PC-3 (cell line): Measurements from ENCODE around the gene TESMIN. TPM values are rescaled to one million over a fixed set of nuclear protein-coding genes. Genes with fewer than 3 reads are reported as not detected.

Experiments
- ATAC-seq: fragments of 200-7000 bp; cut with Tn5 transposase; 2 replicates; pipeline ENCODE4 v1.9.1; 2020; ENCODE audit warnings: mild to moderate bottlenecking, moderate library complexity
- Bru-seq: library from RNA; stranded (reverse); fragments of 400-500 nt; gene quantifications from one replicate; lab custom pipeline; 2021; lab: Mats Ljungman, UMichigan
- BruChase-seq, 2 experiments: library from RNA; stranded (reverse); fragments of 400-500 nt; gene quantifications; one replicate each; lab custom pipeline; 2021; lab: Mats Ljungman, UMichigan
- BruUV-seq: library from RNA; stranded (reverse); fragments of 400-500 nt; replicated peaks from 2 replicates; lab custom pipeline; 2021; lab: Mats Ljungman, UMichigan
- CTCF ChIA-PET: fragments of 300-600 bp; sonication (Branson Sonifier 250); formaldehyde crosslinking; loops from one replicate; lab custom pipeline; 2022; ENCODE audit warnings: antibody characterized with exemption; lab: Charles Lee
- POLR2A ChIA-PET: fragments of 300-600 bp; sonication (Branson Sonifier 250); formaldehyde crosslinking; loops from one replicate; lab custom pipeline; 2022; ENCODE audit warnings: antibody characterized with exemption; ENCODE audit not compliant: unreplicated experiment; lab: Charles Lee
- DNase-seq: peaks from one replicate; pipeline ENCODE4 v3.0.0-alpha.2; 2015
- H2AFZ ChIP-seq: fragments of 300-600 bp; sonication (generic); 2 replicates; pipeline ENCODE4 v1.6.0; 2016; ENCODE audit warnings: antibody characterized with exemption, low read length
- H3F3A ChIP-seq: fragments of 300-600 bp; sonication (generic); one replicate; pipeline ENCODE4 v1.6.0; 2017; ENCODE audit warnings: antibody characterized with exemption, low read length, control low read depth, mild to moderate bottlenecking; ENCODE audit not compliant: unreplicated experiment
- H3K27ac ChIP-seq: fragments of 300-600 bp; sonication (generic); 2 replicates; pipeline ENCODE4 v1.5.1; 2016; ENCODE audit warnings: mild to moderate bottlenecking, low read length
- H3K27me3 ChIP-seq: fragments of 300-600 bp; sonication (generic); 2 replicates; pipeline ENCODE4 v1.6.1; 2016; ENCODE audit warnings: low read length, mixed read lengths
- H3K36me3 ChIP-seq: fragments of 300-600 bp; sonication (generic); 2 replicates; pipeline ENCODE4 v1.6.1; 2016; ENCODE audit warnings: low read depth, mixed run types, low read length, mixed read lengths
- H3K4me1 ChIP-seq: fragments of 300-600 bp; sonication (generic); 2 replicates; pipeline ENCODE4 v1.5.1; 2016; ENCODE audit warnings: low read length; ENCODE audit not compliant: insufficient read depth
- H3K4me2 ChIP-seq: fragments of 300-600 bp; sonication (generic); 2 replicates; pipeline ENCODE4 v1.6.0; 2016; ENCODE audit warnings: low read length
- H3K4me3 ChIP-seq: fragments of 300-600 bp; sonication (generic); 2 replicates; pipeline ENCODE4 v1.5.1; 2016; ENCODE audit warnings: mild to moderate bottlenecking, low read length, mixed read lengths
- H3K79me2 ChIP-seq: fragments of 300-600 bp; sonication (generic); 2 replicates; pipeline ENCODE4 v1.6.1; 2017; ENCODE audit warnings: low read length, mixed read lengths
- H3K9ac ChIP-seq: fragments of 300-600 bp; sonication (generic); 2 replicates; pipeline ENCODE4 v1.6.0; 2016; ENCODE audit warnings: mild to moderate bottlenecking, low read length
- H3K9me2 ChIP-seq: fragments of 300-600 bp; sonication (generic); replicated peaks from 2 replicates; pipeline ENCODE4 v1.6.1; 2016; ENCODE audit warnings: mixed run types, low read length, mixed read lengths
- H3K9me3 ChIP-seq: fragments of 300-600 bp; sonication (generic); 2 replicates; pipeline ENCODE4 v1.6.1; 2016; ENCODE audit warnings: low read length, mixed read lengths
- H4K20me1 ChIP-seq: fragments of 300-600 bp; sonication (generic); 2 replicates; pipeline ENCODE4 v1.6.1; 2016; ENCODE audit warnings: low read length, mixed read lengths
- CTCF ChIP-seq: fragments of 300-600 bp; sonication (generic); conservative IDR thresholded peaks from 2 replicates; pipeline ENCODE4 v1.5.1; 2017; ENCODE audit warnings: antibody characterized with exemption, low read depth, mild to moderate bottlenecking, low read length
- EZH2 ChIP-seq: fragments of 300-600 bp; sonication (generic); IDR thresholded peaks from one replicate; pipeline ENCODE4 v1.6.1; 2017; ENCODE audit warnings: antibody characterized with exemption, mild to moderate bottlenecking, low read length; ENCODE audit not compliant: unreplicated experiment
- EZH2phosphoT487 ChIP-seq: fragments of 300-600 bp; sonication (generic); IDR thresholded peaks from 2 replicates; pipeline ENCODE4 v1.6.1; 2018; ENCODE audit warnings: mild to moderate bottlenecking, antibody characterized with exemption, low read length, borderline replicate concordance
- intact Hi-C: fragments of 100-400 bp; cut with micrococcal nuclease; formaldehyde crosslinking; loops from 2 replicates; pipeline ENCODE4 v1.9.0; 2023
- long read RNA-seq: library from polyadenylated mRNA; unstranded; transcript quantifications from one replicate; pipeline ENCODE4 v2.0.0, GENCODE V29; 2021; ENCODE audit not compliant: unreplicated experiment
- total RNA-seq: library from RNA; depleted of rRNA; stranded (reverse); fragments of >200 nt; gene quantifications from 2 replicates; pipeline ENCODE4 v1.2.3, GENCODE V29; 2014; rRNA removed

The TESMIN gene
- total RNA-seq: 25.8 and 30.2 TPM in 2 replicates
- percentile 49 among the genes with signal in this experiment for Bru-seq, nascent RNA
- percentile 52 among the genes with signal in this experiment for BruChase-seq, experiment 1, labeled RNA remaining after a 6-hour chase
- BruChase-seq, experiment 2, labeled RNA remaining after a 2-hour chase: percentile 54 among the genes with signal in this experiment
- long read RNA-seq, partial matches to known transcripts: 7 of 16 reads
- long read RNA-seq, other reads (novel, unspliced or antisense): 8 of 16 reads

- BruUV-seq: no TSS peak
- DNase-seq (peak; percentile 92), ATAC-seq (peak; percentile 86)
- Histone ChIP-seq H3K9me2 (no peaks in the 10 kb centered on the region), H3K9me3 (no peaks in the 10 kb centered on the region), H3K36me3 (peaks cover 13% of the 10 kb centered on the region; the same call in 1 of the 2 replicates), H3K4me1 (peaks cover 15% of the 10 kb centered on the region), H3K27ac (no peak within 1 kb of the TSS), H3K4me2 (peak within 1 kb of the TSS; percentile 76), H2AFZ (peak within 1 kb of the TSS; percentile 57; the same call in 1 of the 2 replicates), H3K27me3 (no peaks in the 10 kb centered on the region), H3K9ac (peak within 1 kb of the TSS; percentile 73; the same call in 1 of the 2 replicates), H3K4me3 (peak within 1 kb of the TSS; percentile 69), H3K79me2 (peaks cover 5% of the 10 kb centered on the region), H3F3A (no peaks in the 10 kb centered on the region), H4K20me1 (no peaks in the 10 kb centered on the region)
- intact Hi-C loops: no loop called here
- ChIA-PET CTCF (no interaction called here), POLR2A (interaction anchor here (0.6 kb wide), 1 partner anchor 574 kb away, joined by 3 read pairs; no protein-coding TSS in a partner anchor)
- TF ChIP-seq EZH2 (no peak), EZH2phosphoT487 (no peak), CTCF (no peak)
These were observed at the start of gene TESMIN for GRCh38 chr11:68751331-68751856. Gene TESMIN (minus strand): TSS chr11:68751520. CDS start chr11:68750660, 860 bp downstream.

GRCh38 chr11:68798221-68798813 is 47.0 kb upstream of the TESMIN start:
- Histone ChIP-seq H3K4me1 (no peaks in the 10 kb centered on the region), H3K36me3 (peaks cover 28% of the 10 kb centered on the region), H3K27me3 (no peaks in the 10 kb centered on the region), H4K20me1 (no peaks in the 10 kb centered on the region), H3K4me2 (no peak overlapping the region), H3K79me2 (no peaks in the 10 kb centered on the region), H2AFZ (no peak overlapping the region), H3K9ac (no peak overlapping the region), H3K4me3 (no peak overlapping the region), H3F3A (no peaks in the 10 kb centered on the region), H3K27ac (no peak overlapping the region), H3K9me3 (no peaks in the 10 kb centered on the region), H3K9me2 (no peaks in the 10 kb centered on the region)
- DNase-seq (peak; percentile 52), ATAC-seq (peak; percentile 42; the same call in 1 of the 2 replicates)
- no TSS peak for BruUV-seq
- TF ChIP-seq EZH2phosphoT487 (no peak), EZH2 (no peak), CTCF (peak; percentile 94)
- intact Hi-C loops: no loop called here
- POLR2A ChIA-PET: no interaction called here
- CTCF ChIA-PET: interaction anchor here (1.3 kb wide), 1 partner anchor 166 kb away, joined by 6 read pairs; no protein-coding TSS in a partner anchor
